IMR-90 (cell line): ENCODE data around the gene IGFBP3.

Experiments used
- BHLHE40 ChIP-seq: fragments of 150-350 bp; IDR thresholded peaks from 2 replicates; pipeline ENCODE4 v1.6.1; 2016; ENCODE audit warnings: mild to moderate bottlenecking, low read depth, low read length
- CEBPB ChIP-seq: IDR thresholded peaks from 2 replicates; pipeline ENCODE4 v1.6.1; 2012; ENCODE audit warnings: low read depth, low read length, improper control_type of control experiment
- CHD1 ChIP-seq: IDR thresholded peaks from 2 replicates; pipeline ENCODE4 v1.6.1; 2012; ENCODE audit warnings: low read depth, low read length, improper control_type of control experiment
- CTCF ChIP-seq: conservative IDR thresholded peaks from 2 replicates; pipeline ENCODE4 v1.5.1; 2012; ENCODE audit warnings: mild to moderate bottlenecking, low read depth, low read length, improper control_type of control experiment
- FOS ChIP-seq: fragments of 150-350 bp; IDR thresholded peaks from 2 replicates; pipeline ENCODE4 v1.6.1; 2016; ENCODE audit warnings: low read depth, low read length
- MAFK ChIP-seq: IDR thresholded peaks from 2 replicates; pipeline ENCODE4 v1.6.1; 2012; ENCODE audit warnings: low read depth, low read length, improper control_type of control experiment
- MXI1 ChIP-seq: IDR thresholded peaks from 2 replicates; pipeline ENCODE4 v1.6.1; 2012; ENCODE audit warnings: low read depth, mild to moderate bottlenecking, low read length, moderate library complexity, borderline replicate concordance
- POLR2A ChIP-seq: IDR thresholded peaks from 2 replicates; pipeline ENCODE4 v1.6.1; 2012; ENCODE audit warnings: mild to moderate bottlenecking, low read depth, low read length
- RAD21 ChIP-seq: IDR thresholded peaks from 2 replicates; pipeline ENCODE4 v1.6.1; 2012; ENCODE audit warnings: low read length, improper control_type of control experiment
- RCOR1 ChIP-seq: IDR thresholded peaks from 2 replicates; pipeline ENCODE4 v1.6.1; 2012; ENCODE audit warnings: mild to moderate bottlenecking, low read length, improper control_type of control experiment; ENCODE audit not compliant: insufficient replicate concordance
- SMC3 ChIP-seq: fragments of 150-350 bp; IDR thresholded peaks from 2 replicates; pipeline ENCODE4 v1.6.1; 2016; ENCODE audit warnings: low read depth, mild to moderate bottlenecking, antibody characterized with exemption, low read length, moderate library complexity
- USF2 ChIP-seq: fragments of 150-350 bp; IDR thresholded peaks from 2 replicates; pipeline ENCODE4 v1.6.1; 2017; ENCODE audit warnings: mild to moderate bottlenecking, antibody characterized with exemption, low read length, low read depth

- TF ChIP-seq MXI1 (no peak), CTCF (no peak), BHLHE40 (no peak), POLR2A (no peak), FOS (no peak), SMC3 (no peak), CHD1 (no peak), RCOR1 (no peak), RAD21 (no peak), CEBPB (no peak), USF2 (no peak), MAFK (no peak)
These were observed 38.6 kb downstream of the IGFBP3 start for GRCh38 chr7:45882465-45882810.
